Ovary (tissue), 9 donors: ENCODE results near the gene RGS1. TPM values are rescaled to one million over a fixed set of nuclear protein-coding genes. Genes with fewer than 3 reads are reported as not detected.

Source experiments
- DNase-seq, 5 donors: peaks; one replicate each; pipeline ENCODE4 v3.0.0-alpha.2; 2019 to 2020
- H3K27ac ChIP-seq, 2 donors: fragments of 200-600 bp; one replicate each; pipeline versions ENCODE4 v1.5.1 to v1.8.0; 2019 to 2022
- H3K27me3 ChIP-seq: fragments of 200-600 bp; one replicate; pipeline ENCODE4 v1.8.0; 2022
- H3K36me3 ChIP-seq: fragments of 200-600 bp; sonication (generic); one replicate; pipeline ENCODE4 v1.5.1; 2019
- H3K4me1 ChIP-seq: one replicate; pipeline ENCODE4 v1.8.1; 2013; ENCODE audit warnings: mild to moderate bottlenecking, moderate library complexity; ENCODE audit not compliant: insufficient read depth
- H3K4me3 ChIP-seq: fragments of 200-600 bp; sonication (generic); one replicate; pipeline ENCODE4 v1.5.1; 2017
- H3K9me3 ChIP-seq, 2 donors: fragments of 200-600 bp in 1 of 2; sonication (generic) in 1 of 2; one replicate each; pipeline versions ENCODE4 v1.5.1 to v1.8.1; 2013 to 2019; ENCODE audit warnings: mild to moderate bottlenecking in 1 of 2, moderate library complexity in 1 of 2
- EP300 ChIP-seq: sonication (generic); formaldehyde crosslinking; IDR thresholded peaks from one replicate; pipeline ENCODE4 v1.6.1; 2017; ENCODE audit warnings: antibody characterized with exemption
- POLR2A ChIP-seq: fragments of 450-650 bp; IDR thresholded peaks from one replicate; pipeline ENCODE4 v1.6.1; 2017; ENCODE audit warnings: antibody characterized with exemption, mild to moderate bottlenecking, moderate library complexity
- WGBS, 3 donors: extraction: QIAGEN DNeasy Blood & Tissue Kit in 1 of 3; methylation state at CpG; one replicate each; pipeline versions ENCODE4 v1.1.5 to v1.1.7; 2013 to 2017; 5-methylcytosine and 5-hydroxymethylcytosine counted together
- intact Hi-C, 4 donors: fragments of 100-400 bp; cut with DNase I; formaldehyde crosslinking; loops; one replicate each; pipeline versions ENCODE4 v1.11.0 to v1.15.1; 2022 to 2023
- polyA plus RNA-seq, 2 donors: library from polyadenylated mRNA; stranded (reverse); fragments of 200-250 nt in 1 of 2; fragments of 350-450 nt in 1 of 2; fragmentation: Illumina TruSeq in 1 of 2; extraction: RNeasy Lipid Tissue Mini Kit (QIAGEN cat#74804) in 1 of 2; gene quantifications; one replicate each; pipeline ENCODE4 v1.2.3, GENCODE V29; 2013 to 2014
- total RNA-seq, 7 donors: library from RNA; depleted of rRNA in 2 of 7; stranded (reverse); fragments of >200 nt in 2 of 7; fragmentation: NEBNext Ultra II Directional in 3 of 7; extraction: Animal tissue kit (Norgen Biotek cat#: 25700) in 3 of 7; gene quantifications; one replicate each; pipeline versions ENCODE4 v1.1.0 to v1.2.4, GENCODE V29; 2016 to 2023
- TF ChIP-seq, protein P1 (sequence below), 3 donors: fragments of 450-650 bp in 2 of 3; fragments of 200-600 bp in 1 of 3; IDR thresholded peaks; one replicate each; pipeline versions ENCODE4 v1.5.1 to v1.8.0; 2016 to 2022; ENCODE audit warnings: antibody characterized with exemption in 3 of 3, mild to moderate bottlenecking in 1 of 3
- donor health status: DM: no; HTN: no; CAD: no; lungs with moderate emphysema.
- donor health status: DM: no; HTN: no; CAD: no.
- donor health status: Bipolar disorder and iron deficiency.
- donor health status: DM: yes; HTN: yes; CAD: no.
- donor health status: DM: no; HTN: no; CAD: no.
- donor health status: DM: yes; HTN: yes; CAD: no.

The RGS1 gene
- total and polyA plus RNA-seq, 9 donors, result 7.5 to 129 (median 17.0) TPM

DNA sequence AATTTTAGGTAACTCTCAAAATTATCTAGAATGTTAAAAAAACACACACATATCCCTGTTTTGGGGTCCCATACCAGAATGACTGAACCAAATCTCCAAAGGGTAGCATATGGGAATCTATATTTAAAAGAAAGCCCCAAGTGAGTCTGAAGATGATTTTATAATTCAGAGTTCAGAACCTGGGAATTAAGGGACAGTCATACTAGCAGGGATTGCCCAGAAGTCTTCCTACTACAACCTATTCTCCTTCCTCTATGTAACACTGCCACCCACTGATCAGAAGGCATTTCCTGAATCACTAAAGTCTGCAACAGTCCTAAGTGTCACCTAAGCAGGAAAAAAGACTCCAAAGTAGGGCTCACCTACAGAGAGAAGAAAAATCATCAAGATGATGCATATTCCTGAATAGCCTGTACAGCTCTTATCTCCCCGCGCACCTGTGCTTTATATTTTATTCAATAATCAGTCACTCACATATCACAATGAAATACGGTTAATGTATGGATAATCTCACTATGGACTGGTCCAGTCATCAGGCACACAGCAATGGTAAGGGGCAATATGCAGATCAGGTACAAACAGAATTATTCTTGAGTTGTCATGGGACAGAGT lies 4.9 kb downstream of the RGS1 start:
- no peak for DNase-seq
- no peaks in the 10 kb centered on the region for H3K4me1 ChIP-seq
- H3K9me3 ChIP-seq, result no peaks in the 10 kb centered on the region
- no peaks in the 10 kb centered on the region for H3K27me3 ChIP-seq
- H3K27ac ChIP-seq, result no peak overlapping the region
- WGBS, 3 donors, result 89 to 95% (median 93%) methylated on average over 3 of the region's 3 CpGs
- no peak overlapping the region for H3K4me3 ChIP-seq
- H3K36me3 ChIP-seq, result no peaks in the 10 kb centered on the region
- TF ChIP-seq EP300, result no peak
- TF ChIP-seq, protein P1, sequence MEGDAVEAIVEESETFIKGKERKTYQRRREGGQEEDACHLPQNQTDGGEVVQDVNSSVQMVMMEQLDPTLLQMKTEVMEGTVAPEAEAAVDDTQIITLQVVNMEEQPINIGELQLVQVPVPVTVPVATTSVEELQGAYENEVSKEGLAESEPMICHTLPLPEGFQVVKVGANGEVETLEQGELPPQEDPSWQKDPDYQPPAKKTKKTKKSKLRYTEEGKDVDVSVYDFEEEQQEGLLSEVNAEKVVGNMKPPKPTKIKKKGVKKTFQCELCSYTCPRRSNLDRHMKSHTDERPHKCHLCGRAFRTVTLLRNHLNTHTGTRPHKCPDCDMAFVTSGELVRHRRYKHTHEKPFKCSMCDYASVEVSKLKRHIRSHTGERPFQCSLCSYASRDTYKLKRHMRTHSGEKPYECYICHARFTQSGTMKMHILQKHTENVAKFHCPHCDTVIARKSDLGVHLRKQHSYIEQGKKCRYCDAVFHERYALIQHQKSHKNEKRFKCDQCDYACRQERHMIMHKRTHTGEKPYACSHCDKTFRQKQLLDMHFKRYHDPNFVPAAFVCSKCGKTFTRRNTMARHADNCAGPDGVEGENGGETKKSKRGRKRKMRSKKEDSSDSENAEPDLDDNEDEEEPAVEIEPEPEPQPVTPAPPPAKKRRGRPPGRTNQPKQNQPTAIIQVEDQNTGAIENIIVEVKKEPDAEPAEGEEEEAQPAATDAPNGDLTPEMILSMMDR (IDR thresholded peaks at IDR 0.05), result peak in 1 of 3 donors; percentile 17
- intact Hi-C loops, result no loop called here

DNA sequence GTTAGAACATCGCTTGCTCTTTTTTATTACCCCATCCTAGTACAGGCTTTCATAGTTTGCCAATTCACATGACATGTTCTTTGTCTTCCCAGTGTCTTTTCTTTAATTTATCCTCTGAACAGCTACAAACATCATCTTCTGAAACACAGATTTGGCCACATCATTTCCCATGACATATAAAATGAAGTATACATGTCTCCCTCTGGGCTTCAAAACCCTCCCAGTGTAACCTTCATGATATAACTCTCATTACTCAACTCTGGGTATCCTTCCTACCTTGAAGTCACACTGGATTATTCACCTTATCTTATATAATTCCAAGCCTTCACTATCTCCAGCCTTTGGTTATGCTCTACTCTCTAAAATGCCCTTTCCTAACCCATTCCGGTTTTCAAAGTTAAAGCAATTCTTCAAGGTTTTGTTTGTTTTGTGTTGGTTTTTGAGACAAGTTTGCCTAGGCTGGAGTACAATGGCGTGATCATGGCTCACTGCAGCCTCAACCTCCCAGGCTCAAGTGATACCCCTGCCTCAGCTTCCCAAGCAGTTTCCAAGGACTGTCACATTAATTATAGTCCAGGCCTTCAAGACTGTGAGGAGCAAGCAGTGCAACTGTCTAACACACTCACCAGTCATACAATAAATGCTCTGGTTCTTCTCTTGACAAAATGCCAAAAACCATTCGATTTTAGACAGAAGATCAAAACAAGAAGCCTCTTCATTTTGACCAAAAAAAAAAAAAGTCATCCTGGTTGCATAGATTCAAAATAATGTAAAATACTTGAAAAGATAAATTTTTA lies 5.8 kb downstream of the RGS1 start:
- WGBS, 3 donors, result 73 to 84% (median 81%) methylated on average over 4 of the region's 4 CpGs
- intact Hi-C loops, result no loop called here
- Histone ChIP-seq H3K27me3 (no peaks in the 10 kb centered on the region), H3K36me3 (no peaks in the 10 kb centered on the region), H3K4me3 (no peak overlapping the region), H3K9me3 (no peaks in the 10 kb centered on the region), H3K4me1 (no peaks in the 10 kb centered on the region), H3K27ac (no peak overlapping the region)
- DNase-seq, result no peak
- TF ChIP-seq EP300, result no peak
- TF ChIP-seq POLR2A, result no peak
- TF ChIP-seq, protein P1 (IDR thresholded peaks at IDR 0.05), result no peak

DNA sequence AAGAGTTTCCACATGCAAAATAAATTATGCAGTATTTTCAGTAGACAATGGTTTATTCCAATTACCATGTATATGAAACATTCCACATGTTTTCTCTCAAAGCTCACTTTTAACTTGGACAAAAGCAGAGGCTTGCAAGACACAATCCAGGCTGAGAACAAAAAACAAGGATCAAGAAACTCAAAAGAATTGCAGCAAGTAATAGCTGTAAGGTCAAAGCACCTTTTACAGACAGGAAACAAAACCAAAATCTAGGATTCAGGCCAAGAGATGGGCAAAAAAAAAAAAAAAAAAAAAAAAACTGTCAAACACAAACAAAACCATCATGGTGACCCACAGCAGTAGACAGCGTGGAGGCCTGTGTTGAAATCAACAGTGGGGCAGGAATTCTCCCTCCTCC lies 9.3 kb downstream of the RGS1 start:
- H3K27ac ChIP-seq, result no peak overlapping the region
- no peaks in the 10 kb centered on the region for H3K36me3 ChIP-seq
- no peak for DNase-seq
- intact Hi-C loops, result no loop called here
- TF ChIP-seq, protein P1 (IDR thresholded peaks at IDR 0.05), result no peak
- no peak for TF ChIP-seq EP300
- TF ChIP-seq POLR2A, result no peak
- H3K27me3 ChIP-seq, result no peaks in the 10 kb centered on the region
- H3K4me3 ChIP-seq, result no peak overlapping the region
- H3K9me3 ChIP-seq, result no peaks in the 10 kb centered on the region
- WGBS, 3 donors, result 64 to 85% (median 70%) methylated on average over 1 of the region's 1 CpG
- H3K4me1 ChIP-seq, result no peaks in the 10 kb centered on the region

DNA sequence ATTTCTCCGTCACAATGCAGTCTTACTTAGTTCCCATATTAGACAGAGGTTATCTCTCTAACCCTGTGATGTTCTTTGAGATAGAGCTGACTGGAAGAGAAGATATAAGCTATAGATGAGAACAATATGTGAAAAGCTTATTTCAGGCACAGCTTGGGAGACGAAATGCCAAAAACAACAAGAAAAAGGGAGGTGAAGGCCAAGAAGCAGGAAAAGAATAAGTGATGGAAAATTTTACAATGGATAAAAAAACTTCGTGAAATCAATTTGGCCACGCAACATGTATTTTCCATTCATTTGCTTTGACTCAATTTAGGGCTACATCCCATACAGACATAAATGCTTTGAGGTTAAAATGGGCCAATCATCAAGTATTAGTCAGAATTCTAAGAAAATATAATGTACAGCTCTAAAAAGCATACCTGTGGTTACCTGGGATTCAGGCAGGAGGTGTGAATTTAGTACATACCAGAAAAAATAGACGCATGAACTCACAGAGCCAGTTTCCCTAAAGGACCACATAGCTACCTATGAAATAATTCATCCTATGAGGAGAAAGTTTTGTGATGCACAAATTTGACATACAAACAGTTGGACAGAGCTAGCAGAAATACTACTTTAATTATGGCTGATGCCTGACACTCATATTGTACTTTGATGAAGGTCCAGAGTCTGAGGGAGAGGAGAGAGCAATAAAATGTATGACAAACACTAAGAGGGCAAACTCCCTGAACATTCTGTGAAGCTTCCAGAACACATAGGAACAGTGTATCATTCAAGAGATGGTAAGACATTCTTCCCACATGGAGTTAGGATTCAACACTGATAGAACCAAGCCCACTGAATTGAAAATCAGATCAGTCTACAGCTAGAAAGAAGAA lies 12.1 kb downstream of the RGS1 start:
- 78 to 91% (median 91%) methylated on average over 5 of the region's 5 CpGs for WGBS, 3 donors
- intact Hi-C loops, result no loop called here
- H3K9me3 ChIP-seq, result no peaks in the 10 kb centered on the region
- no peak overlapping the region for H3K27ac ChIP-seq
- no peak overlapping the region for H3K4me3 ChIP-seq
- no peak for TF ChIP-seq POLR2A
- TF ChIP-seq, protein P1 (IDR thresholded peaks at IDR 0.05), result no peak
- no peak for TF ChIP-seq EP300
- H3K36me3 ChIP-seq, result no peaks in the 10 kb centered on the region
- no peaks in the 10 kb centered on the region for H3K27me3 ChIP-seq
- H3K4me1 ChIP-seq, result no peaks in the 10 kb centered on the region
- no peak for DNase-seq
